Activated naive CD4-positive, alpha-beta T cell treated with anti-CD3 and anti-CD28 coated beads for 36 hours (primary cell): ENCODE measurements around the gene ZNF528. TPM values are rescaled to one million over a fixed set of nuclear protein-coding genes. Genes with fewer than 3 reads are reported as not detected.

Experiments used
- CTCF ChIA-PET: fragments of 350-600 bp; sonication (Branson Sonifier 250); formaldehyde crosslinking; loops from one replicate; lab custom pipeline; 2021; ENCODE audit warnings: antibody characterized with exemption; lab: Charles Lee
- DNase-seq: peaks from one replicate; pipeline ENCODE4 v3.0.0-alpha.2; 2020
- H3K27ac Mint-ChIP-seq: one replicate; pipeline ENCODE4 v1.8.0; 2021; ENCODE audit warnings: mild to moderate bottlenecking, mixed read lengths
- H3K27me3 Mint-ChIP-seq: one replicate; pipeline ENCODE4 v1.8.0; 2021; ENCODE audit warnings: low read depth, mixed read lengths
- H3K36me3 Mint-ChIP-seq: one replicate; pipeline ENCODE4 v1.8.0; 2021; ENCODE audit warnings: low read depth, mixed read lengths
- H3K4me1 Mint-ChIP-seq: one replicate; pipeline ENCODE4 v1.8.0; 2021; ENCODE audit warnings: low read depth, mixed read lengths
- H3K4me3 Mint-ChIP-seq: one replicate; pipeline ENCODE4 v1.8.0; 2021; ENCODE audit warnings: mild to moderate bottlenecking, moderate library complexity, mixed read lengths
- H3K9me3 Mint-ChIP-seq: one replicate; pipeline ENCODE4 v1.8.0; 2021; ENCODE audit warnings: mixed read lengths
- intact Hi-C: fragments of 100-400 bp; cut with micrococcal nuclease; formaldehyde crosslinking; loops from one replicate; pipeline ENCODE4 v1.15.1; 2023
- total RNA-seq, 2 experiments: library from RNA; stranded (reverse); gene quantifications; one replicate each; pipeline ENCODE4 v1.2.3, GENCODE V29; 2021

Gene ZNF528
- 1 to 10 TPM; 2.9 to 3.7 TPM for total RNA-seq

GRCh38 chr19:52397310-52398080, at the start of gene ZNF528:
Gene ZNF528 (plus strand): TSS chr19:52397849. CDS start chr19:52402014, 4,165 bp downstream.
- CTCF ChIA-PET: no interaction called here
- intact Hi-C loops: loop anchor here (2.0 to 5.0 kb wide), 2 partner anchors 27 to 130 kb away; partner anchors contain the start of gene ZNF808
- peaks cover 69% of the 10 kb centered on the region for H3K36me3 Mint-ChIP-seq
- peaks cover 42% of the 10 kb centered on the region for H3K9me3 Mint-ChIP-seq
- DNase-seq: peak; percentile 95
- peak within 1 kb of the TSS; percentile 76 for H3K4me3 Mint-ChIP-seq
- H3K4me1 Mint-ChIP-seq: peaks cover 15% of the 10 kb centered on the region
- peak within 1 kb of the TSS; percentile 75 for H3K27ac Mint-ChIP-seq
- no peaks in the 10 kb centered on the region for H3K27me3 Mint-ChIP-seq

- no peak overlapping the region for H3K4me3 Mint-ChIP-seq
- no peak for DNase-seq
- H3K27ac Mint-ChIP-seq: no peak overlapping the region
- H3K36me3 Mint-ChIP-seq: peaks cover 62% of the 10 kb centered on the region
- no peaks in the 10 kb centered on the region for H3K4me1 Mint-ChIP-seq
- no peaks in the 10 kb centered on the region for H3K27me3 Mint-ChIP-seq
- intact Hi-C loops: no loop called here
- CTCF ChIA-PET: interaction anchor here (0.6 kb wide), 1 partner anchor 291 kb away, joined by 3 read pairs; no protein-coding TSS in a partner anchor
- peaks cover 45% of the 10 kb centered on the region for H3K9me3 Mint-ChIP-seq
These were observed 46.1 kb upstream of the ZNF528 start for GRCh38 chr19:52351512-52351911.

- no peak overlapping the region for H3K4me3 Mint-ChIP-seq
- peaks cover 54% of the 10 kb centered on the region for H3K36me3 Mint-ChIP-seq
- no peak overlapping the region for H3K27ac Mint-ChIP-seq
These were observed 31.2 kb upstream of the ZNF528 start for GRCh38 chr19:52366414-52366824.

GRCh38 chr19:52369559-52370340, 27.9 kb upstream of the ZNF528 start, which contains the start of gene ZNF880:
Gene ZNF880 (plus strand): TSS chr19:52369923. CDS start chr19:52369966, 43 bp downstream.
- CTCF ChIA-PET: no interaction called here
- Mint-ChIP-seq H3K4me1 (peaks cover 10% of the 10 kb centered on the region), H3K36me3 (peaks cover 63% of the 10 kb centered on the region), H3K27me3 (no peaks in the 10 kb centered on the region), H3K27ac (peak within 1 kb of the TSS; percentile 95), H3K9me3 (peaks cover 52% of the 10 kb centered on the region), H3K4me3 (peak within 1 kb of the TSS; percentile 91)
- intact Hi-C loops: loop anchor here (2.0 kb wide), 1 partner anchor 27 kb away; the partner anchor contains the start of gene ZNF528
- DNase-seq: peak; percentile 94

More at GRCh38 chr19:52366414-52366824, 31.2 kb upstream of the ZNF528 start:
- intact Hi-C loops: no loop called here
- H3K9me3 Mint-ChIP-seq: peaks cover 50% of the 10 kb centered on the region
- no peak for DNase-seq
- H3K27me3 Mint-ChIP-seq: no peaks in the 10 kb centered on the region
- CTCF ChIA-PET: no interaction called here
- peaks cover 10% of the 10 kb centered on the region for H3K4me1 Mint-ChIP-seq

GRCh38 chr19:52370341-52370710, 27.3 kb upstream of the ZNF528 start:
- Mint-ChIP-seq H3K4me3 (peak overlapping the region; percentile 91), H3K36me3 (peaks cover 68% of the 10 kb centered on the region), H3K27ac (peak overlapping the region; percentile 95), H3K9me3 (peaks cover 51% of the 10 kb centered on the region), H3K27me3 (no peaks in the 10 kb centered on the region), H3K4me1 (peaks cover 10% of the 10 kb centered on the region)
- CTCF ChIA-PET: no interaction called here
- intact Hi-C loops: loop anchor here (2.0 kb wide), 1 partner anchor 26 kb away; the partner anchor contains the start of gene ZNF528
- DNase-seq: no peak

DNA sequence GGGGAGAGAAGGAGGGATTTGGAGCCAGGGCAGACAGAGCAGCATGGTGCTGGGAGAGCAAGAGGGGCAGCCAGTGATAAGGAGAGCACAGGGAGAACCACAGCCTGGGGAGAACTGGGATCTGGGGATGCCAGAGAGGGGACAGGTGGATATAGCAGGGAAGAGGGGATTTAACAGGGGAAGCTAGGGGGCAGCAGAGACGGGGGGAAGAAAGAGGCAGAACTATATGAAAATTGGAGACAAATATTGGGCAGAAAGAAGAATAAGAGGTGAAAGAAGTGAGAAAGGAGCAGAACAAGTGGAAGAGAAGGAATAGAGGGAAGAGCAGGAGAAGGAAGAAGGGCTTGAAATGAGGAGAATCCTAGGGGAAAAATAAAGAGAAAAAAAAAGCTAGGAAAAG, 6.5 kb upstream of the ZNF528 start:
- Mint-ChIP-seq H3K27me3 (no peaks in the 10 kb centered on the region), H3K4me1 (no peaks in the 10 kb centered on the region), H3K36me3 (peaks cover 43% of the 10 kb centered on the region), H3K27ac (no peak overlapping the region), H3K9me3 (peaks cover 59% of the 10 kb centered on the region), H3K4me3 (no peak overlapping the region)
- CTCF ChIA-PET: no interaction called here
- DNase-seq: no peak
- intact Hi-C loops: no loop called here

GRCh38 chr19:52398081-52398441, 412 bp downstream of the ZNF528 start:
- Mint-ChIP-seq H3K4me1 (peaks cover 15% of the 10 kb centered on the region), H3K27me3 (no peaks in the 10 kb centered on the region), H3K27ac (peak overlapping the region; percentile 65), H3K36me3 (peaks cover 70% of the 10 kb centered on the region), H3K9me3 (peaks cover 41% of the 10 kb centered on the region), H3K4me3 (peak overlapping the region; percentile 76)
- intact Hi-C loops: loop anchor here (5.0 kb wide), 1 partner anchor 129 kb away; the partner anchor contains the start of gene ZNF808
- CTCF ChIA-PET: no interaction called here
- no peak for DNase-seq

GRCh38 chr19:52410276-52410675, 12.6 kb downstream of the ZNF528 start:
- H3K27me3 Mint-ChIP-seq: no peaks in the 10 kb centered on the region
- H3K4me1 Mint-ChIP-seq: no peaks in the 10 kb centered on the region
- DNase-seq: no peak
- peaks cover 71% of the 10 kb centered on the region for H3K9me3 Mint-ChIP-seq
- intact Hi-C loops: no loop called here
- H3K4me3 Mint-ChIP-seq: no peak overlapping the region
- no peak overlapping the region for H3K27ac Mint-ChIP-seq
- peaks cover 93% of the 10 kb centered on the region for H3K36me3 Mint-ChIP-seq
- CTCF ChIA-PET: no interaction called here

DNA sequence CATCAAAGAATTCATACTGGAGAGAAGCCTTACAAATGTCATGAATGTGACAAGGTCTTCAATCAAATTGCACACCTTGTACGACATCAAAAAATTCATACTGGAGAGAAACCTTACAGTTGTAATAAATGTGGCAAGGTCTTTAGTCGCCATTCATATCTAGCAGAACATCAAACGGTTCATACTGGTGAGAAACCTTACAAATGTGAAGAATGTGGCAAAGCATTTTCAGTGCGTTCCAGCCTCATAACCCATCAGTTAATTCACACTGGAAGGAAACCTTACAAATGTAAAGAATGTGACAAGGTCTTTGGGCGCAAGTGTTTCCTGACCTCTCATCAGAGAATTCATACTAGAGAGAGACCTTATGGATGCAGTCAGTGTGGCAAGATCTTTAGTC, 18.1 kb downstream of the ZNF528 start:
- no peak overlapping the region for H3K27ac Mint-ChIP-seq

DNA sequence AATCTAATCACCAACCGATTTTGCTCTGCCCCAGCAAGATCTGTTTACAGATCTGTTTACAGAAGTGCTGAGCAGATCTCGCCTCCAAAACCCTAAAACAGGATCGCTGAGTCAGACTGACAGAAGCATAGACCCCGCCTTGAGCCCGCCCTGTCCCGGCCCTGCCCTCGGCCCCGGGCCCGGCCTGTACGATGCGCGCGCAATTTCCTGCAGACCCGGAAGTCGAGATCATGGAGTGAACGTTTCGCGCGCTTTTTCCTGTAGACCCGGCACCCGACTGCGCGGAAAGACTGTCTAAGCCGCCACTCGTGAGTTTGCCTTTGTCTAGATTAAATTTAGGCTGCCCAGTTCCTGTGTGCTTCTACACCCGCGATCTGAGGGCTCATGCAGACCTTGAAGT, 31.3 kb downstream of the ZNF528 start, which contains the start of gene ZNF534:
Gene ZNF534, plus strand, starts transcription at position 212 of the 400 bp plus-strand sequence. CDS start 2,327 bp downstream, outside the sequence.
- no peak within 1 kb of the TSS for H3K4me3 Mint-ChIP-seq
- no peaks in the 10 kb centered on the region for H3K4me1 Mint-ChIP-seq
- no peak for DNase-seq
- intact Hi-C loops: no loop called here
- H3K27ac Mint-ChIP-seq: no peak within 1 kb of the TSS
- CTCF ChIA-PET: no interaction called here
- H3K9me3 Mint-ChIP-seq: peaks cover 53% of the 10 kb centered on the region
- H3K36me3 Mint-ChIP-seq: peaks cover 21% of the 10 kb centered on the region
- no peaks in the 10 kb centered on the region for H3K27me3 Mint-ChIP-seq

More for the DNA sequence above, 18.1 kb downstream of the ZNF528 start:
- peaks cover 76% of the 10 kb centered on the region for H3K9me3 Mint-ChIP-seq
- no peak overlapping the region for H3K4me3 Mint-ChIP-seq
- H3K36me3 Mint-ChIP-seq: peaks cover 48% of the 10 kb centered on the region
- intact Hi-C loops: no loop called here
- H3K27me3 Mint-ChIP-seq: no peaks in the 10 kb centered on the region
- no peaks in the 10 kb centered on the region for H3K4me1 Mint-ChIP-seq
- CTCF ChIA-PET: no interaction called here
- DNase-seq: no peak

DNA sequence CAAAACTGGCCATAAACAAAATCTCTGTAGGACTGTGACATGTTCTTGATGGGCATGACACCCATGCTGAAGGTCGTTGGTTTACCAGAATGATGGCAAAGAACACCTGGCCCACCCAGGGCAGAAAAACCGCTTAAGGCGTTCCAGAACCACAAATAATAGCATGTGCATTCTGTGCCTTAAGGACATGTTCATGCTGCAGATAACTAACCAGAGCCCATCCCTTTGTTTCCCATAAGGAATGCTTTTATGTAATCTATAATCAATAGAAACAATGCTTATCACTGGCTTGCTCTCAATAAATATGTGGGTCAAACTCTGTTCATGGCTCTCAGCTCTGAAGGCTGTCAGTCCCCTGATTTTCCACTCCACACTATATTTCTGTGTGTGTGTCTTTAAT, 44.5 kb downstream of the ZNF528 start:
- Mint-ChIP-seq H3K27ac (no peak overlapping the region), H3K27me3 (no peaks in the 10 kb centered on the region), H3K9me3 (peaks cover 58% of the 10 kb centered on the region), H3K4me1 (no peaks in the 10 kb centered on the region), H3K36me3 (peaks cover 18% of the 10 kb centered on the region), H3K4me3 (no peak overlapping the region)
- CTCF ChIA-PET: no interaction called here
- no peak for DNase-seq
- intact Hi-C loops: no loop called here

GRCh38 chr19:52444506-52444905, 46.9 kb downstream of the ZNF528 start:
- Mint-ChIP-seq H3K27me3 (no peaks in the 10 kb centered on the region), H3K4me1 (no peaks in the 10 kb centered on the region), H3K27ac (no peak overlapping the region), H3K9me3 (peaks cover 59% of the 10 kb centered on the region), H3K36me3 (peaks cover 23% of the 10 kb centered on the region), H3K4me3 (no peak overlapping the region)
- intact Hi-C loops: no loop called here
- no peak for DNase-seq
- CTCF ChIA-PET: no interaction called here
